Gastroesophageal sphincter (tissue), 3 donors: ENCODE data around the gene ARHGAP26.

ENCODE experiments used
- EP300 ChIP-seq: sonication (generic); formaldehyde crosslinking; IDR thresholded peaks from one replicate; pipeline ENCODE4 v1.6.1; 2017; ENCODE audit warnings: antibody characterized with exemption, mild to moderate bottlenecking
- POLR2A ChIP-seq, 2 donors: fragments of 450-650 bp; IDR thresholded peaks; one replicate each; pipeline ENCODE4 v1.6.1; 2017; ENCODE audit warnings: antibody characterized with exemption in 2 of 2, mild to moderate bottlenecking in 2 of 2, moderate library complexity in 1 of 2
- TF ChIP-seq, protein P1 (sequence below), 4 experiments: fragments of 200-600 bp in 2 of 4; fragments of 450-650 bp in 2 of 4; sonication (generic) in 1 of 4; IDR thresholded peaks; one replicate each; pipeline ENCODE4 v1.5.1; 2017 to 2019; ENCODE audit warnings: antibody characterized with exemption in 4 of 4, mild to moderate bottlenecking in 2 of 4, moderate library complexity in 2 of 4

DNA sequence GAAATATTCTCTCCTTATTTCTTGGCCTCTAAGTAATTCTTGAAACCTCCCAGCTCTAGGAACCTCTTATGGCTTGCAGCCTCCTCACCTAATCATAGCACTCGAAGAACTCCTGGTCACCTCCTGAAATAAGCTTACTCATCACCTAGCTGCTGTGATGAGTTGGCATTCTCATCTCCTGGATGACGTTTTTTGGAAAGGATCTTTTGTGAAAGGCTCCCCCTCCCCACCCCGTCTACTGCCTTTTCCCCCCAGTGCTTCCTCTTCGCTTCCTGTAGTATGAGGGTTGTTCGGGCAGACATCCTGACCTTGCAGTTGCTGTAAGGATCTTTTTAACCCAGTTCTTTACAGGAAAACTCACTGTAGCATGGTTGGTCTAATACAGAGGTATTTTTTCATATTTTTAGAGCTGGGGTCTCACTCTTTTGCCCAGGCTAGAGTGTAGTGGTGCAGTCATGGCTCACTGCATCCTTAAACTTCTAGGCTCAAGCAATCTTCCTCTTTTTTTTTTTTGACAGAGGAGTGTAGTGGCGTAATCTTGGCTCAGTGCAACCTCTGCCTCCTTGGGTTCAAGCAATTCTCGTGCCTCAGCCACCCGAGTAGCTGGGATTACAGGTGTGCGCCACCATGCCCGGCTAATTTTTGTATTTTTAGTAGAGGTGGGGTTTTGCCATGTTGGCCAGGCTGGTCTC lies 41.8 kb downstream of the ARHGAP26 start:
- TF ChIP-seq, protein P1, sequence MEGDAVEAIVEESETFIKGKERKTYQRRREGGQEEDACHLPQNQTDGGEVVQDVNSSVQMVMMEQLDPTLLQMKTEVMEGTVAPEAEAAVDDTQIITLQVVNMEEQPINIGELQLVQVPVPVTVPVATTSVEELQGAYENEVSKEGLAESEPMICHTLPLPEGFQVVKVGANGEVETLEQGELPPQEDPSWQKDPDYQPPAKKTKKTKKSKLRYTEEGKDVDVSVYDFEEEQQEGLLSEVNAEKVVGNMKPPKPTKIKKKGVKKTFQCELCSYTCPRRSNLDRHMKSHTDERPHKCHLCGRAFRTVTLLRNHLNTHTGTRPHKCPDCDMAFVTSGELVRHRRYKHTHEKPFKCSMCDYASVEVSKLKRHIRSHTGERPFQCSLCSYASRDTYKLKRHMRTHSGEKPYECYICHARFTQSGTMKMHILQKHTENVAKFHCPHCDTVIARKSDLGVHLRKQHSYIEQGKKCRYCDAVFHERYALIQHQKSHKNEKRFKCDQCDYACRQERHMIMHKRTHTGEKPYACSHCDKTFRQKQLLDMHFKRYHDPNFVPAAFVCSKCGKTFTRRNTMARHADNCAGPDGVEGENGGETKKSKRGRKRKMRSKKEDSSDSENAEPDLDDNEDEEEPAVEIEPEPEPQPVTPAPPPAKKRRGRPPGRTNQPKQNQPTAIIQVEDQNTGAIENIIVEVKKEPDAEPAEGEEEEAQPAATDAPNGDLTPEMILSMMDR (IDR thresholded peaks at IDR 0.05): no peak
- TF ChIP-seq POLR2A (IDR thresholded peaks at IDR 0.05): no peak
- TF ChIP-seq EP300: no peak
